Prostate gland (tissue), 2 donors: Measurements from ENCODE around the gene VPS50.

Experiments used
- CTCF ChIP-seq, 4 experiments: fragments of 200-600 bp in 2 of 4; fragments of 450-650 bp in 2 of 4; sonication (generic) in 2 of 4; IDR thresholded peaks; 1 replicate in 3 of 4; 2 replicates in 1 of 4; pipeline ENCODE4 v1.5.1; 2016 to 2019; ENCODE audit warnings: antibody characterized with exemption in 4 of 4, mild to moderate bottlenecking in 2 of 4, moderate library complexity in 2 of 4
- POLR2A ChIP-seq: fragments of 450-650 bp; IDR thresholded peaks from one replicate; pipeline ENCODE4 v1.6.1; 2016; ENCODE audit warnings: antibody characterized with exemption, mild to moderate bottlenecking
- POLR2AphosphoS5 ChIP-seq: sonication (generic); formaldehyde crosslinking; IDR thresholded peaks from one replicate; pipeline ENCODE4 v1.6.1; 2017; ENCODE audit warnings: antibody characterized with exemption

GRCh38 chr7:93331706-93332105 is 99.5 kb downstream of the VPS50 start:
- TF ChIP-seq POLR2A (no peak), CTCF (IDR thresholded peaks at IDR 0.05) (no peak), POLR2AphosphoS5 (no peak)
